ENCODE data around the gene KAZN.

KAZN gene

GRCh38 chr1:14748977-14749376 is 150.5 kb downstream of the KAZN start:
- Histone ChIP-seq H3K18ac (ENCODE audit: low read length) (no peak overlapping the region), H3K4me3 (ENCODE audit: low read depth, low read length) (no peak overlapping the region), H2AK5ac (ENCODE audit: low read length) (no peak overlapping the region), H3K4me1 (ENCODE audit: control insufficient read depth in 1 of 2, insufficient read depth in 2 of 2, low read length in 2 of 2) (no peaks in the 10 kb centered on the region), H3K4ac (ENCODE audit: low read depth, low read length) (no peak overlapping the region), H3K27ac (ENCODE audit: low read depth, low read length) (no peak overlapping the region), H3K36me3 (ENCODE audit: control insufficient read depth in 1 of 2, insufficient read depth in 2 of 2, low read length in 2 of 2) (no peaks in the 10 kb centered on the region), H4K8ac (ENCODE audit: low read depth, low read length) (no peak overlapping the region), H2BK5ac (ENCODE audit: low read depth, low read length, poor library complexity) (no peak overlapping the region), H2BK12ac (ENCODE audit: low read length) (no peak overlapping the region), H2AFZ (ENCODE audit: insufficient read depth, low read length, poor library complexity) (no peak overlapping the region), H3K27me3 (ENCODE audit: insufficient read depth, low read length) (no peaks in the 10 kb centered on the region), H3K9me3 (ENCODE audit: insufficient read depth, low read depth, low read length) (no peaks in the 10 kb centered on the region), H3K79me1 (ENCODE audit: low read length) (no peaks in the 10 kb centered on the region), H3K23ac (ENCODE audit: low read length) (no peak overlapping the region), H3K9ac (ENCODE audit: low read length) (no peak overlapping the region), H4K12ac (ENCODE audit: low read depth, low read length) (no peak overlapping the region), H4K91ac (ENCODE audit: low read depth, low read length) (no peak overlapping the region), H2BK120ac (ENCODE audit: insufficient read depth, low read length, poor library complexity) (no peak overlapping the region), H3K14ac (ENCODE audit: low read length) (no peak overlapping the region), H3K4me2 (ENCODE audit: low read length) (no peak overlapping the region), H3K79me2 (ENCODE audit: control insufficient read depth, insufficient read depth, low read length, poor library complexity) (no peaks in the 10 kb centered on the region)
- no peak for DNase-seq
- WGBS (ENCODE audit: extremely low coverage, insufficient coverage, insufficient read length): no CpG with 5 or more reads among the region's 2 CpGs

GRCh38 chr1:14750490-14750889 is 152.0 kb downstream of the KAZN start:
- no peak overlapping the region for H3K23ac ChIP-seq (ENCODE audit: low read length)
- no peaks in the 10 kb centered on the region for H3K79me2 ChIP-seq (ENCODE audit: control insufficient read depth, insufficient read depth, low read length, poor library complexity)
- no peak overlapping the region for H4K12ac ChIP-seq (ENCODE audit: low read depth, low read length)
- H2AFZ ChIP-seq (ENCODE audit: insufficient read depth, low read length, poor library complexity): no peak overlapping the region
- H3K18ac ChIP-seq (ENCODE audit: low read length): no peak overlapping the region
- H2BK5ac ChIP-seq (ENCODE audit: low read depth, low read length, poor library complexity): no peak overlapping the region
- peaks cover 2% of the 10 kb centered on the region for H3K79me1 ChIP-seq (ENCODE audit: low read length)
- no peak overlapping the region for H3K14ac ChIP-seq (ENCODE audit: low read length)
- no peak for DNase-seq
- no CpG with 5 or more reads among the region's 2 CpGs for WGBS (ENCODE audit: extremely low coverage, insufficient coverage, insufficient read length)
- H2BK12ac ChIP-seq (ENCODE audit: low read length): no peak overlapping the region
- H4K91ac ChIP-seq (ENCODE audit: low read depth, low read length): no peak overlapping the region
- H4K8ac ChIP-seq (ENCODE audit: low read depth, low read length): no peak overlapping the region
- H3K4me2 ChIP-seq (ENCODE audit: low read length): no peak overlapping the region
- no peak overlapping the region for H2AK5ac ChIP-seq (ENCODE audit: low read length)
- no peak overlapping the region for H3K4ac ChIP-seq (ENCODE audit: low read depth, low read length)
- H2BK120ac ChIP-seq (ENCODE audit: insufficient read depth, low read length, poor library complexity): no peak overlapping the region
- H3K9ac ChIP-seq (ENCODE audit: low read length): no peak overlapping the region
- no peaks in the 10 kb centered on the region for H3K9me3 ChIP-seq (ENCODE audit: insufficient read depth, low read depth, low read length)
- H3K36me3 ChIP-seq (ENCODE audit: control insufficient read depth in 1 of 2, insufficient read depth in 2 of 2, low read length in 2 of 2): no peaks in the 10 kb centered on the region
- H3K27me3 ChIP-seq (ENCODE audit: insufficient read depth, low read length): no peaks in the 10 kb centered on the region
- H3K4me3 ChIP-seq (ENCODE audit: low read depth, low read length): no peak overlapping the region
- H3K4me1 ChIP-seq (ENCODE audit: control insufficient read depth in 1 of 2, insufficient read depth in 2 of 2, low read length in 2 of 2): peaks cover 1 to 2% of the 10 kb centered on the region in 2 experiments
- H3K27ac ChIP-seq (ENCODE audit: low read depth, low read length): no peak overlapping the region

GRCh38 chr1:14755518-14756252 is 157.2 kb downstream of the KAZN start:
- DNase-seq: no peak
- no peak overlapping the region for H4K91ac ChIP-seq (ENCODE audit: low read depth, low read length)
- H3K79me2 ChIP-seq (ENCODE audit: control insufficient read depth, insufficient read depth, low read length, poor library complexity): no peaks in the 10 kb centered on the region
- peak overlapping the region; percentile 79 for H3K27ac ChIP-seq (ENCODE audit: low read depth, low read length)
- peaks cover 8 to 12% of the 10 kb centered on the region in 2 experiments for H3K4me1 ChIP-seq (ENCODE audit: control insufficient read depth in 1 of 2, insufficient read depth in 2 of 2, low read length in 2 of 2)
- no peak overlapping the region for H2AFZ ChIP-seq (ENCODE audit: insufficient read depth, low read length, poor library complexity)
- no peak overlapping the region for H4K12ac ChIP-seq (ENCODE audit: low read depth, low read length)
- H4K8ac ChIP-seq (ENCODE audit: low read depth, low read length): no peak overlapping the region
- H3K79me1 ChIP-seq (ENCODE audit: low read length): peaks cover 4% of the 10 kb centered on the region
- H3K9me3 ChIP-seq (ENCODE audit: insufficient read depth, low read depth, low read length): peaks cover 1% of the 10 kb centered on the region
- WGBS (ENCODE audit: extremely low coverage, insufficient coverage, insufficient read length): no CpG with 5 or more reads among the region's 9 CpGs
- H3K4me2 ChIP-seq (ENCODE audit: low read length): no peak overlapping the region
- H3K4me3 ChIP-seq (ENCODE audit: low read depth, low read length): no peak overlapping the region
- H2BK120ac ChIP-seq (ENCODE audit: insufficient read depth, low read length, poor library complexity): no peak overlapping the region
- no peak overlapping the region for H3K23ac ChIP-seq (ENCODE audit: low read length)
- H3K27me3 ChIP-seq (ENCODE audit: insufficient read depth, low read length): no peaks in the 10 kb centered on the region
- no peak overlapping the region for H2AK5ac ChIP-seq (ENCODE audit: low read length)
- no peak overlapping the region for H2BK12ac ChIP-seq (ENCODE audit: low read length)
- no peaks in the 10 kb centered on the region for H3K36me3 ChIP-seq (ENCODE audit: control insufficient read depth in 1 of 2, insufficient read depth in 2 of 2, low read length in 2 of 2)
- H3K4ac ChIP-seq (ENCODE audit: low read depth, low read length): no peak overlapping the region
- no peak overlapping the region for H3K14ac ChIP-seq (ENCODE audit: low read length)
- H3K18ac ChIP-seq (ENCODE audit: low read length): no peak overlapping the region
- H3K9ac ChIP-seq (ENCODE audit: low read length): no peak overlapping the region
- no peak overlapping the region for H2BK5ac ChIP-seq (ENCODE audit: low read depth, low read length, poor library complexity)

- Histone ChIP-seq H3K36me3 (ENCODE audit: control insufficient read depth in 1 of 2, insufficient read depth in 2 of 2, low read length in 2 of 2) (no peaks in the 10 kb centered on the region), H2BK12ac (ENCODE audit: low read length) (no peak overlapping the region), H4K12ac (ENCODE audit: low read depth, low read length) (no peak overlapping the region), H3K4me3 (ENCODE audit: low read depth, low read length) (no peak overlapping the region), H2BK5ac (ENCODE audit: low read depth, low read length, poor library complexity) (no peak overlapping the region), H3K23ac (ENCODE audit: low read length) (no peak overlapping the region), H3K9ac (ENCODE audit: low read length) (no peak overlapping the region), H2AK5ac (ENCODE audit: low read length) (no peak overlapping the region), H3K79me2 (ENCODE audit: control insufficient read depth, insufficient read depth, low read length, poor library complexity) (no peaks in the 10 kb centered on the region), H3K18ac (ENCODE audit: low read length) (no peak overlapping the region), H3K4me1 (ENCODE audit: control insufficient read depth in 1 of 2, insufficient read depth in 2 of 2, low read length in 2 of 2) (peaks cover 8 to 12% of the 10 kb centered on the region in 2 experiments), H3K4me2 (ENCODE audit: low read length) (no peak overlapping the region), H4K8ac (ENCODE audit: low read depth, low read length) (no peak overlapping the region), H3K79me1 (ENCODE audit: low read length) (peaks cover 4% of the 10 kb centered on the region), H4K91ac (ENCODE audit: low read depth, low read length) (peak overlapping the region; percentile 48), H2AFZ (ENCODE audit: insufficient read depth, low read length, poor library complexity) (no peak overlapping the region), H3K4ac (ENCODE audit: low read depth, low read length) (no peak overlapping the region), H3K9me3 (ENCODE audit: insufficient read depth, low read depth, low read length) (peaks cover 1% of the 10 kb centered on the region), H2BK120ac (ENCODE audit: insufficient read depth, low read length, poor library complexity) (no peak overlapping the region), H3K27ac (ENCODE audit: low read depth, low read length) (peak overlapping the region; percentile 66), H3K27me3 (ENCODE audit: insufficient read depth, low read length) (no peaks in the 10 kb centered on the region), H3K14ac (ENCODE audit: low read length) (no peak overlapping the region)
- no peak for DNase-seq
- WGBS (ENCODE audit: extremely low coverage, insufficient coverage, insufficient read length): no CpG with 5 or more reads among the region's 6 CpGs
Observed at GRCh38 chr1:14756589-14757285, 158.3 kb downstream of the KAZN start.
